ENCODE data around the gene ARHGEF17.

ARHGEF17 gene

GRCh38 chr11:73340164-73340563 lies 32.1 kb downstream of the ARHGEF17 start:
- H3K4me3 ChIP-seq (ENCODE audit: low read depth, low read length), result no peak overlapping the region
- TF ChIP-seq CTCF (IDR thresholded peaks at IDR 0.05; ENCODE audit: low read depth, low read length, missing control alignments), result no peak
- DNase-seq (ENCODE audit: low read depth), result no peak

DNA sequence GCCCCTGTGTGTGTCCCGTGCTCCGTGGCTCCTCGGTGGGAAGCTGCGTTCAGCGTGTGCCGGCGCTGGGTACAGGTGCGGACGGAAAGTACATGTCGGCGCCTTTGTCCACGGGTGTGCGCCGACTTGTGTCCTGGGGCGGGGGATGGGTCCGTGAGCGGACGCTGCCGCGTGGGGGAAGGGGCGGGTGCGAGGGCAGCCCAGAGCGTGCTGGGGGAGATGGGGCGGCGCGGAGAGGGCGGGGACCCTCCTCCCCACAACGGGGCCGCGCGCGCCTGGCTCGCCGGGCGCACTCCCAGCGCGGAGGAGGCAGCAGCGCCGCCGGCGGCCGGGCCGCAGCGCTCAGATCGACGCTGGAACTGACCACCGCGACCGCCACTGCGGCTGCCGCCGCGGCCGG lies 34.6 kb downstream of the ARHGEF17 start:
- DNase-seq (ENCODE audit: low read depth), result no peak
- no peak for TF ChIP-seq CTCF (IDR thresholded peaks at IDR 0.05; ENCODE audit: low read depth, low read length, missing control alignments)
- no peak overlapping the region for H3K4me3 ChIP-seq (ENCODE audit: low read depth, low read length)

GRCh38 chr11:73343076-73343873 lies 35.2 kb downstream of the ARHGEF17 start:
- no peak for TF ChIP-seq CTCF (IDR thresholded peaks at IDR 0.05; ENCODE audit: low read depth, low read length, missing control alignments)
- H3K4me3 ChIP-seq (ENCODE audit: low read depth, low read length), result no peak overlapping the region
- DNase-seq (ENCODE audit: low read depth), result no peak

DNA sequence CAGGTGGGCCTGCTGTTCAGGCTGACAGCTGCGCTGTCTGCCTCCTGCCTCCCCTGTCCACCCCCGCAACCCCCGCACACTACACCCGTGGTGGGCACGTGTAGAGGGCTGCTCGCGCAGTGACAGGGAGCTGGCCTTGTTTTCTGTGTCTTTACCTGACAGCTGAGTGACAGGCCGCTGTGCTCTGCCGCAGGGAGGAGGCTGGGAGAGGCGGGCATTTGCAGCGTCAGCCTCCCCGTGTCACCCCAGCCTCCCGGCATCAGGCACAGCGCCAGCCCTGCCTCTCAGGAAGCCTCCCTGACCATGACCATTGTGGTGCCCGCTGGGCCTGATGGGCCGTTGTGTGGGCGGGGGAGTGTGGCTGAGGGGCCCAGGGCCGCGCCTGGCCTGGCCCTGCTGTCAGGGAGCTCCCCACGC lies 36.1 kb downstream of the ARHGEF17 start:
- TF ChIP-seq CTCF (IDR thresholded peaks at IDR 0.05; ENCODE audit: low read depth, low read length, missing control alignments), result no peak
- H3K4me3 ChIP-seq (ENCODE audit: low read depth, low read length), result no peak overlapping the region
- DNase-seq (ENCODE audit: low read depth), result no peak

DNA sequence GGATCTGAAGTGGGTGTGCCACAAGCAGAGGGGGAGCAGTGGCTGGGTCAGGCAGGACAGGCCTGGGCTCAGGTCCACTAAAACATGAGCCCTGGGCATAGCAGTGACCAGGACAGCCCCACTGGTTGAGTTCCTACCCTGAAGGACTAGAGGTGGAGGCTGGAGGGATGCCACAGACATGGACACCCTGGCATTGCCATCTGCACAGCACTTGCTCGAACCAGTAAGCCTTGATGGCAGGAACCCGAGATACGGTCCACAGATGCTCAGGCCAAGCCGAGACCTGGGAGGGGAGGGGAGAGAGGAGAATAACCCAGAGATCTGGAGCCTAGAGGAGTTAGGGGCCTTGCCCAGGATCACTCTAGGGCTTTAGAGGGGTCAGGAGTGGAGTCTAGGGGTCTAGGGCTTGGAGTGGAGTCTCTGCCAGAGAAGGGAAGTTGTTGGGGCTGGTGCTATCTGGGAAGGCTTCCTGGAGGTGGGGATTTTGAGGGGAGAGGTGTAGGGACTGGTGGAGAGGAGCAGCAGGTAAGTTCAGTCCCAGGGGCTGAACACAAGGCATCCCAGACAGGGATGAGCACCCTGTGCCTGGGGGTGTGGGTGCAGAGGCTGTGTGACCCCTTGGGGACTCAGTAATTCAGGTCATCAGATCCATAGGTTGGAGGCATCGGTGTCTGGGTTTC lies 37.5 kb downstream of the ARHGEF17 start:
- DNase-seq (ENCODE audit: low read depth), result no peak
- TF ChIP-seq CTCF (IDR thresholded peaks at IDR 0.05; ENCODE audit: low read depth, low read length, missing control alignments), result no peak
- no peak overlapping the region for H3K4me3 ChIP-seq (ENCODE audit: low read depth, low read length)

GRCh38 chr11:73346186-73346935 lies 38.3 kb downstream of the ARHGEF17 start:
- H3K4me3 ChIP-seq (ENCODE audit: low read depth, low read length), result no peak overlapping the region
- DNase-seq (ENCODE audit: low read depth), result no peak
- no peak for TF ChIP-seq CTCF (IDR thresholded peaks at IDR 0.05; ENCODE audit: low read depth, low read length, missing control alignments)

Data from GM12864 (cell line).